ENCODE data around the gene ENKD1. TPM values are rescaled to one million over a fixed set of nuclear protein-coding genes. Genes with fewer than 3 reads are reported as not detected.

Gene ENKD1
- total and polyA plus RNA-seq, 2 of the 13 experiments (the other 11 are each of a cell fraction or from before 2014, with no cell fraction given), result 10.8 to 20.8 TPM

GRCh38 chr16:67667453-67667816, 885 bp upstream of the ENKD1 start (continued):
- TF ChIP-seq ARID4A (CRISPR knock-in tag; IDR thresholded peaks at IDR 0.05; ENCODE audit: borderline replicate concordance) (no peak), EED (CRISPR knock-in tag; IDR thresholded peaks at IDR 0.05) (no peak), HES4 (CRISPR knock-in tag; IDR thresholded peaks at IDR 0.05; ENCODE audit: borderline replicate concordance) (no peak), ZNF274 (CRISPR knock-in tag; IDR thresholded peaks at IDR 0.05) (no peak), ZEB1 (IDR thresholded peaks at IDR 0.05; ENCODE audit: insufficient replicate concordance, low read depth) (no peak), DR1 (CRISPR knock-in tag; IDR thresholded peaks at IDR 0.05) (no peak), ZNF496 (CRISPR knock-in tag; IDR thresholded peaks at IDR 0.05; ENCODE audit: insufficient replicate concordance) (no peak), SRY (CRISPR knock-in tag; IDR thresholded peaks at IDR 0.05) (no peak)
- TF ChIP-seq, protein P1, sequence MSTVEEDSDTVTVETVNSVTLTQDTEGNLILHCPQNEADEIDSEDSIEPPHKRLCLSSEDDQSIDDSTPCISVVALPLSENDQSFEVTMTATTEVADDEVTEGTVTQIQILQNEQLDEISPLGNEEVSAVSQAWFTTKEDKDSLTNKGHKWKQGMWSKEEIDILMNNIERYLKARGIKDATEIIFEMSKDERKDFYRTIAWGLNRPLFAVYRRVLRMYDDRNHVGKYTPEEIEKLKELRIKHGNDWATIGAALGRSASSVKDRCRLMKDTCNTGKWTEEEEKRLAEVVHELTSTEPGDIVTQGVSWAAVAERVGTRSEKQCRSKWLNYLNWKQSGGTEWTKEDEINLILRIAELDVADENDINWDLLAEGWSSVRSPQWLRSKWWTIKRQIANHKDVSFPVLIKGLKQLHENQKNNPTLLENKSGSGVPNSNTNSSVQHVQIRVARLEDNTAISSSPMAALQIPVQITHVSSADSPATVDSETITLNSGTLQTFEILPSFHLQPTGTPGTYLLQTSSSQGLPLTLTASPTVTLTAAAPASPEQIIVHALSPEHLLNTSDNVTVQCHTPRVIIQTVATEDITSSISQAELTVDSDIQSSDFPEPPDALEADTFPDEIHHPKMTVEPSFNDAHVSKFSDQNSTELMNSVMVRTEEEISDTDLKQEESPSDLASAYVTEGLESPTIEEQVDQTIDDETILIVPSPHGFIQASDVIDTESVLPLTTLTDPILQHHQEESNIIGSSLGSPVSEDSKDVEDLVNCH (CRISPR knock-in tag; IDR thresholded peaks at IDR 0.05), result no peak; the same call in 1 of the 2 replicates

Measured in HepG2 (cell line).